HL-60/S4 treated with phorbol 12-myristate 13-acetate at 8.2 ng/mL for 4 days and 3 days (cell line): ENCODE data around the gene ANP32B.
"Not testable (repeated sequence)": the region's sequence is repeated elsewhere in the genome, so short reads cannot be mapped to it uniquely, and the experiment has no call there.

Experiments
- in situ Hi-C: fragments of 300-500 bp; cut with MboI; formaldehyde crosslinking; loops from 2 replicates; pipeline ENCODE4 v1.15.0; 2022; ENCODE audit warnings: low sequenced_read_pairs

Gene ANP32B

DNA sequence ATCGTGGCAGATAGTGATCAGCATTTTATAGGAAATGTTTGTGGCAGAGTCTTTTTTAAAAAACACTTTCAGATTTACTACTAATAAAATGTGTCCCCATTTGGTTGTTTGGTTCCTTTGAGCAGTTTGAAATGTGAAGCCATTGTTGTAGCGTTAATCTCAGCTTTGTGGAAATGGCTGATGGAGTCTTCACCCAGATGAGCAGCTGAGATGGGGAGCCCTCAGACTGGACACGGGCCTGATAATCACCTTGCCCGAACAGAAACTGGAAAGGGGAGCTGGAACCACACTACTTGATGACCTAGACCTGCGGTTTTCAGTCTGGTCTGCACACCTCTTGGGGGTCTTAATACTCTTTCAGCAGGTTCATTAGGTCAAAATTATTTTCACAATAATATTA is 20.6 kb upstream of the ANP32B start:
- in situ Hi-C loops: no loop called here

DNA sequence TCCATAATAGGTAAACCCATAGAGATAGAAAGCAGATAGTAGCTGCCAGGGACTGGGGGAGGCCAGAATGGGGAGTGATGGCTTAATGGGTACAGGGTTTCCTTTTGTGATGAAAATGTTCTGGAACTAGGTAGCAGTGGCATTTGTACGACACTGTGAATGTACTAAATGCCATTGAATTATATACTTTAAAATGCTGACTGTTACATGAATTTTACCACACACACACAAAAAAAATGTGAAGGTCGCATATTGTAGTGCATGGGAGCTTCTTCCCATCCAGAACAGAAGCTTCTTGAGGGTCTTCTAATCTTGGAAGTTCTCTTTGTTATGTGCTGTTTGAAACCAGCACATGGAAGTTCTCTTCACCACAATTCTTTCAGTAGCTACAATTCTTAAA is 19.9 kb upstream of the ANP32B start:
- in situ Hi-C loops: no loop called here

DNA sequence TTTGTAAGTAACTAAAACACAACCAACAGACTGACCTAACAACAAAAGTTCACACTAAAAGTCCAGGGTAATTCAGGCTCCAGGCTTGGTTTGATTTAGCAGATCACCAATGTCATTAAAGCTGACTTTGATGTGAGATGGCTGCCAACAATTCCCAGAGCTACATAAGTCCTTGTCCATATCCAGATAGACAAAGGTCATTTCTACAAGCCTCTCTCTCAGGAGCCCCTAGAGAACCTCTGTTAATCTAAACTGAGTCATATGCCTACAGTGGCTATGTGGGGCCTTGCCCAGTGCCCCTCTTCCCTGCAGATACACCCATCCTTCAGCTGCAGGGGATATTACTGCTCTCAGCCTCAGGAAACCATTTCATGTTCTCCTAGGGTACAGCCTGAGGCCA is 18.2 kb upstream of the ANP32B start:
- in situ Hi-C loops: no loop called here

DNA sequence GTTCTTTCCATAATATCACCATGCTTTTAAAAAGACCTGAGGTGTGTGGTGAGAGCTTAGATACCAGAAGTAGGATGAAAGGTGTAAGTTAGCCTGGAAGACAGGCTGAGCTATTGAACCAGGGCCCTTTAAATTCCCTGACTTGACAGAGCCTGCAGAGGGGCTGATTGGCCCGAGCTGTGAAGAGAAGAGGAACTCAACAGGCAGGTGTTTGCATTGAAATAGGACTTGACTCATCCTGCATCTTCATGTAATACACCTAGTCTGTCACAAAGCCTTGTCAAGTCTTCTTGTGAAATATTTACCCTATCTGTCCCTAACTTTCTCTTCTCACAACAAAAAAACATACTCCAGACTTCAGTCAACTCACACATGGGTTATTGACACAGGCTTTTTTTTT is 16.6 kb upstream of the ANP32B start:
- in situ Hi-C loops: no loop called here

DNA sequence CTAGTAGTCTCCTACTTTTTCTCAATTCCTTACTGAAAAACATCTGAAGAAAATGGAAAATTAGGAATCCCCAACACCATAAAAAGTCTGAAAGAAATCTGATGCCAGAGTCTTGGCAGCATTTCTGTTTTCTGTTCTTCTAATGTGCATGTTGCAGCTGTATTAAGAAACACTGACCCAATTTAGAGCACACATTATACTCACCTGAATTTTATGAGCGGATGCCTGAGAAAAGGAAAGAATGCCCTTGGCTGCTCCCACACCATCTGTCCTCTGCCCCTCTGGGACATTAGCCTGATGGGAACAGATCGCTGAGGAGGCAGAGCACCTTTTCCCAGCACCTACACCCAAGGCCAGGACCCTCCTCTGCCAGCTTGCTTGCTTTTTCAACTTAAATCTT is 14.1 kb upstream of the ANP32B start:
- in situ Hi-C loops: no loop called here

DNA sequence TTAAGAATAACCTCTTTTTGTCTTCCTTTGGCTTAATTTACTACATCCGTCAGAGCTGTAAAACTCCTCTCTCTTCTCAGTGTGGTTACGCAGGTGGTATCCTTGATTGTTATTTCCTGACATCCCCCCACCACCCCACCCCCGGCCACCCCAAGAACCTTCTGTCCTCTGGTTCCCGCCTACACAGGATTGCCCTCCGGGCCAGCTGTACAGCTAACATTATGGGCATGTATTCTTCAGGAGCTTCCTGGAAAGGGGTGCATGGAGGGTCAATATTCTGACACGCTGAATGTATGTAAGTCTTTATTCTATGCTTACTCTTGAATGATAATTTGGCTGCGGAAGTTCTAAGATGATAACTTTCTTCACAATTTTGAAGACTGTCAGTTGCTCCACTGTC is 13.0 kb upstream of the ANP32B start:
- in situ Hi-C loops: no loop called here

DNA sequence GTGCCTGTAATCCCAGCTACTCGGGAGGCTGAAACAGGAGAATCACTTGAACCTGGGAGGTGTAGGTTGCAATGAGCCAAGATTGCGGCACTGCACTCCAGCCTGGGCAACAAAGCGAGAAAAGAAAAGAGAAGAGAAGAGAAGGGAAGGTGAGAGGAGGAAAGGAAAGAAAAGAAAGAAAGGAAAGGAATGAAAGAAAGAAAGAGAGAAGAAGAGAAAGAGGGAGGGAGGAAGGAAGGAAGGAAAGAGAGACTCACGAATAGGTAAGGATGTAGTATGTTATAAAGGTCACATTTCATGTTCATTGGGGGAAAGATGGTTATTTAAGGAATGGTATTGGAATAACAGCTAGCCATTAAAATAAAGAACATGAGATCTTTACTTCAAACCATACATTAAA is 10.4 kb upstream of the ANP32B start:
- in situ Hi-C loops: no loop called here

DNA sequence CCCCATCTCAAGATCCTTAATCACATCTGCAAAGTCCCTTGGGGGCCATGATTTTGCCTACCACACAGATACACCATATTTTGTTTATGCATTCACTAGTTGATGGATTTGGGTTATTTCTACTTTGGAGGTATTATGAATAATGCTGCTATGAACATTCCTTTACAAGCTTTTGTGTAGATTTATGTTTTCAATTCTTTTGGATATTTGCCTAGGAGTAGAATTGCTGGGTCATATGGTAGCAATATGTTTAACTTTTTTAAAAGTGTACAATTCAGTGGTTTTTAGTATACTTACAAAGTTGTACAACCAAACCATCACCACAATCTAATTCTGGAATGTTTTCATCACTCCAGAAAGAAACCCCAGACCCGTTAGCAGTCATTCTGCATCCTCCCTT is 7.8 kb upstream of the ANP32B start:
- in situ Hi-C loops: no loop called here

DNA sequence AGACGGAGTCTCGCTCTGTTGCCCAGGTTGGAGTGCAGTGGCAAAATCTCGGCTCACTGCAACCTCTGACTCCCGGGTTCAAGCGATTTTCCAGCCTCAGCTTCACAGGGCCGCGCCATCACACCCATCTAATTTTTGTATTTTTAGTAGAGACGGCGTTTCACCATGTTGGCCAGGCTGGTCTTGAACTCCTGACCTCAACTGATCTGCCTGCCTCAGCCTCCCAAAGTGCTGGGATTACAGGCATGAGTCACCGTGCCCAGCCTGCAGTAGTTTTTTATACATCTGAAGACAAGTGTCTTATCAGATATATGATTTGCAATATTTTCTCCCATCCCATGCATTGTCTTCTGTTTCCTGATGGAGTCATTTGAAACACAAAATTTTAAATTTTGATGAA is 6.5 kb upstream of the ANP32B start:
- in situ Hi-C loops: not testable (repeated sequence)

DNA sequence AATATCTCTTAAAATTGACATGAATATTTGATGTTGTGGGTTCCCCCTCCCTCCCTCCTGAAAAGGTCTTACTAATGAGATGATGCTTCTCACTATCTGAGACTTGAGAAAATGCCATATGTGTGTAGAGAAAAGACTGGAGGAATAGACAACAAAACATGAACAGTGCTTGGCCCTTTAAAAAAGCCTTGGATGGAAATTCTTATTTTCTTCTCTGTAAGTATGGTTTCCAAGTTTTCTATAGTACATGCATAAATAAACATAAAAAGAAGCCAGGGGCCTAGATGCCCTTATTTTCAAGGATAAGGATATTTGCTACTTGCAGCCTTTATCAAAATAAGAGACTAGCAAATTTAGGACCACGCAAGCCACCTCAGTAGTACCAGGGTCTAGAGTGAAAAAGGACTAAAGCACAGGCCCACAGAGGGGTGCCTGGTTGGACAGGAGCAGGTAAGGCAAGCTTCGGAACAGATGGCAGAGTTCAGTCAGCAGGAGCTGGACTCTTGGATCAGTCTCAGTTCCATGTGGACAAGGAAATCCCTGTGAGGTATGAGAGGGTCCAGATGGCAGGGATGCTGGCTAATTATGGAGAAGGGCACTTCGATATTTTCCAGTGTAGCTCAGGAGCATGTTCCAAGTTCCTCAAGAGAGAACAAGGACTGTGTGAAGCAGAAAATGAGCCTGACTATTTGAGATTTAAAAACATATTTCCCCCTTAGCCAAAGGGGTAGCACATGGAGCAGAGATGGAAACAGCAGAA is 4.6 kb upstream of the ANP32B start:
- in situ Hi-C loops: no loop called here

DNA sequence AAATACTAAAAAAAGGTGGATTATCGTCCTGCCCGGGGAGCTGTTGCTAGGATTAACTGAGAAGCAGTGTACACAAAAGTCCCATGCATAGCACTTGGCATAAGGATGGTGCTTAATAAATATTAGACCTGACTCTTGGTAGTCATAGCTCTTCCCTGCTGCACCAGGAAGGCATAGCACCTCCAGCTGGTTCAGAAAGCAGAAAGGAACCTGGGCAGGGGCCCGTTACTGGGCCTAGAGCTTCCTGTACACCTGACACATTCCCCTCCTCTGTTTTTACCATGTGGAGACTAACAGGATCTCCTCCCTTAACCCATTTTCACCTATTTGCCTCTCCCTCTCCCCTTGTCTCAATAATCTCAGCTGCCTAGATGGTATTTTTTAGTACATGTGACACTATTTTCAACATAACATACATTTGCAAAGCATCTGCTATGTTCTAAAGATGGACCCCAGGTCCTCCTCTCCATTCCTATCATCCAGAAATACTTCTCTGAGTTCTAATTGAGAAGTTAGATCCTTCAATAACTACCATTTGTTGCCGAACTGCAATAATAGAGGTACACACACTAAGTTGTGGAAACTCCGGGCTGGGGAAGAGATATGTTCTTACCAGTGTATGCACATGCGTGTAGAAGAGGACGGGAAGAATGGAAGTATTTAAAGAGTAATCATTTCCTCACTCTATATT is 3.2 kb upstream of the ANP32B start:
- in situ Hi-C loops: no loop called here

DNA sequence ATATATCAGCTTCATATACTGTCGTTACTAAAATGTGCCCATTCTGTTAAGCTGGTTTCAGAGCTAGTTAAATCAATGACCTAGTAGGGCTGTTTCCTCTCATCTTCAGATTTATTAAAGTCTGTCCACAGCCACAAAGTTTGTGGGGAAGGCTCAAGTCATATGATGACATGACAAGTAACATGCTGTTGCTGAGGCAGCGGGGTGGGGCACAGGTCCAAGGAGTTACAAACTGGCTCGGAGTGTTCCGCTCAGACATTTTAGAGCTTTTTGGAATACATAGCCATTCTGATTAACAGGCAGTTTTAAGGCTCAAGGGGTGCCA is 2.7 kb upstream of the ANP32B start:
- in situ Hi-C loops: no loop called here

DNA sequence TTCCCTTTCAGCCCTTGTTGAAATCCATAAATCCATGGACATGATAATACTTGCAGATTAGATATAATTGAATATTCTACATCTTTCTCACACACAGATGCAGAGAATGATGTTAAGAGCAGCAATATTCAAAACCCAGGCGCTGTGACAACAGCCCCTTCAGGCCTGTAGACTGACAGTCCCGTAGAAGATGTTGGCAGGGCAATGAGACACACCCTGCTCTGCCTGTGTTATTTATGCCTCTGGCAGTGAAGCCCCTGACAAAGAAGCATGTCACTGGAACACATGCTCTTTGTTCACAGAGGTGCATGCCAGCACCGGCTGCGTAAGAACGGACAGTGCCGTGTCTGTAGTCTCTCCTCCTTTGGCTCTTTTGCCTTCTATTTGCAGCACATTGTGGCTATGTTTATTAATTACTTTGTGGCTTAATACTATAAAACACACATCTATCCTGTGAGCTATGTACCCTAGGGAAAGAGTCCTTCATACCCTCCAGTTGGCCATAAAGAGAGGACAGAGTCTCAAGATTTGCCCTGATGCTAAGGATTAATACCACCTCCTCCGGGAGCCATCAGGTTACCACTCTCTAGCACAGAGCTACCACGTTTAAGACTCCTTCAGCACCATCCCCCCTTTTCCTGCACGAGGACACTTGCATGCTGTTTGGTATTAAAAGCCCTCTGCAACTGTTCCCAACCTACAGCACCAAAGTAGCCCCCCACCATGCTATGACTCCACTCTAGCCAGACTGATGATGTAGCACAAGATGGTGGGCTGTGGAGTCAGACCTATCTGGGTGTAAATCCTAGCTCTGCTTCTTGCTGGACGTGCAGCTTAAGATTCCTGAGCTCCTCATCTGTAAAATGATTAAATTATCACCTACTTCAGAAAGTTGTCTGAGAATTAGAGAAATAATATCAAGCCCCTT is 2.0 kb upstream of the ANP32B start:
- in situ Hi-C loops: no loop called here

DNA sequence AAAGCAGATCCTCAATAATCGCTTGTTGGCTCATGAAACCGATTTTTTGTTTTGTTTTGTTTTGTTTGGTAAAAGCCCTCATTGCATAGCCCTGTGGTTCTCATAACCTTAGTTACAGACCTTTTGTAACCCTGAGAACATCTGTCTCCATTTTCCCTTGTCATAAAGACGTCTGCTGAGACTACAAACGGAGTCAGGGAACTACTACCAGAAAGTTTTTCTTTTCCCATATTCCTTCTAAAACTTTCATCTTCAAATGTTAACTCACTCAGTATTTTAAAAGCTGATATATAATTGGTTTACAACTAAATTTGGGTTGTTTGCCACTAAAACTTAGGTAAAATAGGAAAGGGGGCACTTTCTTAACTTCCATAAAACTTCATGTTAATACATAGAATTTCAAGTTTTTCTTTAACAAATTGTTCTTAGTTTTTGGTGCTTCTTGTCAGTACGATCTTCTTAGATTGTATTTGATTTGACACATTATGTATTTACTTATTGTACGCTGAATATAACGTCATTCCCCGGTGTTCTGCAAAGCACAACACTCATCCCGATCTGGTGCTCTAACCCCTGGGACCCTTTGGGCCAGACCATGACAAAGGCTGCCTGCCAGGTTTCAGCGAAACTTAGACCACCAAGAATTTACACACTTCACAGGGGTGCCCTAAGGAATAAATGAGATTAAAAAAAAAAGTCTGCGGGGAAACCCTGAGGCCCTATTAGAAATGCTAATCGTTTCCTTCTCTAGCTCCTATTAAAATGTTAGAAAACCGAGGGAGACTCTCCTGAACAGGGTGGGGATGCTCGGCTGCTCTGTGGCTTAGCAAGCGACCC is 1.1 kb upstream of the ANP32B start:
- in situ Hi-C loops: no loop called here

DNA sequence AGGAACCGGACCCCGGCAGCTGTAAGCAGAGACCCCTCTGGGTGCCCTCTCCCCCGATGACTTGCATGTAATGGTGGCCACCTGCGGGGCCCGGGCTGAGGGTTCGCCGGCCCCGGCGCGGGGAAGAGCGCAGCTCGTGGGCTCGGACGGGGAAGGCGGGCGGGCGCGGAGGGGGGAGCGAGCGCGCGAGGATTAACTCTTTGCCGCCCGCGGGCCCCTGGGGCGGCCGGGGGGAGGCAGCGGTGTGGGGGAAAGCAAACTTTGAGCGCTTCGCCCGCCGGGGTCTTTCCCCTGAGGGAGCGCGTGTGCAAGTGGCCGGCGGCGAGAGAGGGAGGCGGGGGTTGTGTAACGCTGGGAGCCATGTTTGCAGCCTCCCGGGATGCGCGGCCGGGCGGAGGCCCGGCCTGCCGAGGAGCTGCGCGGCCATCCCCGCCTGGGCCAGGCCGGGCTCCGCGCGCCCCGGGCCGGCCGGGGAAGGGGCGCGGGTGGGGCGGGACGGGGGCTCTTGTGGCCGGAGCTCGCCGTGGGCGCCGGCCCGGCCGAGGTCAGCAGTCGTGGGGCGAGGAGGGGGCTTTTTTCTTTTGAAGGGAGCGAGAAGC is 547 bp downstream of the ANP32B start:
- in situ Hi-C loops: no loop called here

DNA sequence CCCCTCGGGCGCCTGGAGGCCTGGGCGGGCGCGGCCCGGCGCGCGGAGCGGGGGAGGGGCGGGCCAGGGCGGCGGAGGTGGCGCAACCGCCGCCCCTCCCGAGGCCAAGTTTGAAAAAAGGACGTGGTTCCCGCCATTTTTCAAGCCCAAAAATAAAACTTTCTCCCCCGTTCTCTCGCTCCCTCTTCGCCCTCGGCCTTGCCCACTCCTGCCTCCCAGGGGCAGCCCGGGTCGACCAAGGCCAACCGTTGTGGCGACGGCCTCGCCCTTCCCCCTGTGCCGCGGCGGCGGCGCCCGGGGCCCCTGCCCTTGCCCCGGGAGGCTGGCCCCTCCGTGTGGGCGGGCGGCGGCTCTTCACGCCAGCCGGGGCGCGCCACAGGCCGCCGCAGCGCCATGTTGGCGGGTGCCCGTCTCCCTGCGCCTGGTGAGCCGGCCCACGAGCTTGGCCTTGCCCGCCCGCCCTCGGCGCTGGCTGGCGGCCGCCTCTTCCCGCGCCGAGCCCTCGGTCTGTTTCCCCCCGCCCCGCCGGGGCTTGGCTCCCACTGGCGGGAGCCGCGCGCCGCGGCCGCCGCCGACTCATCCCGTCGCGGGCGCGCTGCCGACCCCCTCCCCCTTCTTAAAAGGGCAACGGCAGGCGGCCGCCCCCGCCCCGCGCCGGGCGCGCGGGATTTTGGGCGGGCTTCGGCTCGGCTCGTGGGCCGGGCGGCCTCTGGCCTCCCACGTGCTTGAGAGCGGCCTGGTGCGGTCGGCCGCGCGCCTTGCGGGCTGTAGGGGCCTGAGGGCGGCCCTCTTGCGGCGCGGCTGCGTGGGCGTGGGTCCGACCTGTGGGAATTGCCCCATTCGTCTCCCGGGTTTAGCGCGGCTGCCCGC is 1.3 kb downstream of the ANP32B start:
- in situ Hi-C loops: no loop called here

DNA sequence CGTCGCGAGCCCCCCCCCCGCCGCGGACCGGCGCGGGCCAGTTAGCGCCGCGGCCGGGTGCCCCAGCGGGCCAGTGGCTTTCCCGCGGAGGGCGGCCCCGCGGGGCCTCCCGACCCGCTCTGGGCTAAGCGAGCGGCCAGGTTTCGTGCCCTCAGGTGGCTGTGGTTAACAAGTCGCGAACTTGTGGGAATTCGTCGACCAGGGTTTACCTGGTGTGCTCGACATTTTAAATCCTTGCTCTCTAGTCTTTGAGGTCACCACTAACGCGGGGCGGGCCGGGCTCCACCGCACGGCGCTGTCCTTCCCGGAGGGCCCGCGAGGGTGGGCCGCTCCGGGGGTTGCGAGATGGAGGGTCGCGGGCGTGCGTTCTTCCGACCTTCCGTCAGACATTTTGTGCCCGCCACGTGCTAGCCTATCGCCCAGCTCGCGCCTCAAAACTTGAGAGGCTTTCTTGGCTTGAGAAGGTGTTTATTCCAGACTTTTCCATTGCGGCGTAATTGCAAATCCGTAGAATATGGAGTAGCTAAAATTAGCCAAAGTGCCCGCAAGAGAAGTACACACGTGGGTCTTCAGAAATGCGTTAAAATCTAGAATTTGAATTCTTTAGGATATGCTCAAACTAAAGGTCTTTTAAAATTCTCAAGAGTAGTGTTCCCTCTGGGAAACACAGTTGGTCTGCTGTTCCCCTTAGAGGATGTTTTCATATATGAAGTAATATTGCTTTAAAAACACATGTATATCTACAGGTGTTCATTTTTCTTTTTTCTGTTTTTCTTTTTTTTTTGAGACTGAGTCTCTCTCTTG is 2.1 kb downstream of the ANP32B start:
- in situ Hi-C loops: no loop called here

DNA sequence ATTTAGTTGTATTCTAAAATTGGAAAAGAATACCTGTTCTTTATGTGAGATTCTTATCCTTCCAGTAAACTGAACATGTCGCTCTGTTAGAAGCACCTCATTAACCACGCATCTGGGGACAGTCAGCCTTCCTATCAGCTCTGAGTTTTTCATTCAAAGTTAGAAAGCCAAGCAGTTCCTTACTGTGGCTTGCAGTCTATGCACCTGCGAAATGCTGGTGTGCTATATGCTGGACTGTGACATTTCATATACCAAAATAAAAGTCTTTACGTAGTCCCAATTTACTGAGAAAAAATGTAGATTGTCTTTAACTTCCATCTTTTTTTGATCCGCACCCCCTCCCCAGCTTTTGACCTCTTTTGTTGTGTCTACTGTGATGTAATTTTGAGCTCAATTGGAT is 4.3 kb downstream of the ANP32B start:
- in situ Hi-C loops: no loop called here

DNA sequence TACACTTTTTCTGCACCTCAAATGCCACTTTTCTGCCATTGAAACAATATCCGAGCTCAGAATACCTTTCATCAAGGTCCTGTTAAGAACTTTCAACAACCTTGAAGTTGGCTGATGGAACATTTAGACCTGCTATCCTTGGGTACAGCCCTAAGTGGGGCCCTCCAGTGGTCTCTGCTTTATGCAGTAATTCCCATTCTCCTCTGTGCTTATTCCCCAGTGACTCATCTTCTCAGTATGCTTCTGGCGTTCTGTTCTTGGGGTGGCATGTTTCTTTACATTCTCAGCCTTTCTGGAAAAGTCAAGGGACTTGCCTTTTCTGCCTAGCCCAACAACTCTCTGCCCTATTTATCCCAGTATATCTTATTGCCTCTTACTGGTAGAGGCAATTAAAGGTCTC is 7.1 kb downstream of the ANP32B start:
- in situ Hi-C loops: no loop called here
